Loucy (cell line): ENCODE data around the gene SMIM14.

Experiments used
- EZH2phosphoT487 ChIP-seq: fragments of 200-600 bp; IDR thresholded peaks from 2 replicates; pipeline ENCODE4 v1.6.1; 2018; ENCODE audit warnings: antibody characterized with exemption, mild to moderate bottlenecking, moderate library complexity, borderline replicate concordance
- TF ChIP-seq, protein P1 (sequence below): fragments of 200-600 bp; sonication (generic); conservative IDR thresholded peaks from 2 replicates; pipeline ENCODE4 v1.5.1; 2014; ENCODE audit warnings: mild to moderate bottlenecking, antibody characterized with exemption, low read length

DNA sequence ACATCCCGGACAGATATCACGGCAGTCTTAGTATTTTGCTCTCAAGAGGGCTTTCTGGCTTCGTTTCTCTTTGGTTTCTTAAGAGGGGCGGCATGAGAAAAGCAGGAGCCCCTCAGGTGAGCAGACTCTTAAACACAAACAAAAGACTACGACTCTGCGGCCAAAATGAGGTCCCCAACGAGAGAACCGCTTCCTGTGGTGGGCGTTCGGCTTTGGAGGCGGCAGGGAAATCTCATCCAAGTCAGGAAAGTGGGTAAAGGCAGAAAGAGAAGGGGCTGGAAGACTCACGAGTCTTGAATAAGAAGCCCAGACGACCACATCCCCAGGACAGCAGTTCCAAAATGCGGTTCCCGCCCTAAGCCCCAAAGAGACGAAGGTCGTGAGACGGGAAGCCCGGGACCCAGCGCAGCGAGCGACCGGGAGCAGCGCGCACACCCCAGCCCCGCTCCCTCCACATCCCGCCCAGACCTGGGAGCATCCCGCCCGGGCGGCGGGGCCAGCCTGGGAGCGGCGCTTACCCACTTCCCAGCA lies 111.8 kb downstream of the SMIM14 start:
- TF ChIP-seq, protein P1, sequence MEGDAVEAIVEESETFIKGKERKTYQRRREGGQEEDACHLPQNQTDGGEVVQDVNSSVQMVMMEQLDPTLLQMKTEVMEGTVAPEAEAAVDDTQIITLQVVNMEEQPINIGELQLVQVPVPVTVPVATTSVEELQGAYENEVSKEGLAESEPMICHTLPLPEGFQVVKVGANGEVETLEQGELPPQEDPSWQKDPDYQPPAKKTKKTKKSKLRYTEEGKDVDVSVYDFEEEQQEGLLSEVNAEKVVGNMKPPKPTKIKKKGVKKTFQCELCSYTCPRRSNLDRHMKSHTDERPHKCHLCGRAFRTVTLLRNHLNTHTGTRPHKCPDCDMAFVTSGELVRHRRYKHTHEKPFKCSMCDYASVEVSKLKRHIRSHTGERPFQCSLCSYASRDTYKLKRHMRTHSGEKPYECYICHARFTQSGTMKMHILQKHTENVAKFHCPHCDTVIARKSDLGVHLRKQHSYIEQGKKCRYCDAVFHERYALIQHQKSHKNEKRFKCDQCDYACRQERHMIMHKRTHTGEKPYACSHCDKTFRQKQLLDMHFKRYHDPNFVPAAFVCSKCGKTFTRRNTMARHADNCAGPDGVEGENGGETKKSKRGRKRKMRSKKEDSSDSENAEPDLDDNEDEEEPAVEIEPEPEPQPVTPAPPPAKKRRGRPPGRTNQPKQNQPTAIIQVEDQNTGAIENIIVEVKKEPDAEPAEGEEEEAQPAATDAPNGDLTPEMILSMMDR: no peak
- no peak for TF ChIP-seq EZH2phosphoT487
